ENCODE data around the gene ZNRF3. TPM values are rescaled to one million over a fixed set of nuclear protein-coding genes. Genes with fewer than 3 reads are reported as not detected.
A peak's percentile ranks its signal among the peaks of the same experiment; 100 is the strongest.

ZNRF3 gene
- total RNA-seq, 4 donors from 2014 or later, result 12.9 to 29.7 (median 21.9) TPM

GRCh38 chr22:28918550-28919271, 35.3 kb downstream of the ZNRF3 start:
- Histone ChIP-seq H3K4me3 (no peak overlapping the region), H3K27me3 (no peaks in the 10 kb centered on the region), H3K36me3 (no peaks in the 10 kb centered on the region), H3K4me1 (peaks cover 38 to 90% (median 75%) of the 10 kb centered on the region in 4 donors), H3K9me3 (no peaks in the 10 kb centered on the region), H3K27ac (replicated peaks in 1 of 4) (peak overlapping the region; percentile 73 to 82 (median 78))
- DNase-seq (ENCODE audit: extremely low spot score), result no peak
- TF ChIP-seq POLR2AphosphoS5 (IDR thresholded peaks at IDR 0.05) (no peak), EP300 (IDR thresholded peaks at IDR 0.05) (no peak), POLR2A (IDR thresholded peaks at IDR 0.05; ENCODE audit: low read depth) (no peak), CTCF (IDR thresholded peaks at IDR 0.05) (no peak)
- 53% methylated on average over 6 of the region's 6 CpGs for WGBS
- intact Hi-C loops (cut with DNase I), result no loop called here

- no peaks in the 10 kb centered on the region for H3K36me3 ChIP-seq
- H3K4me3 ChIP-seq, result no peak overlapping the region
- DNase-seq (ENCODE audit: extremely low spot score), result no peak
- H3K27me3 ChIP-seq, result no peaks in the 10 kb centered on the region
- TF ChIP-seq POLR2AphosphoS5 (IDR thresholded peaks at IDR 0.05) (no peak), CTCF (IDR thresholded peaks at IDR 0.05) (no peak), POLR2A (IDR thresholded peaks at IDR 0.05; ENCODE audit: low read depth) (no peak), EP300 (IDR thresholded peaks at IDR 0.05) (no peak)
- peak overlapping the region in 1 of 4 donors; percentile 15 for H3K27ac ChIP-seq (replicated peaks in 1 of 4)
- peaks cover 43 to 85% (median 70%) of the 10 kb centered on the region in 4 donors for H3K4me1 ChIP-seq
- intact Hi-C loops (cut with DNase I), result no loop called here
- no peaks in the 10 kb centered on the region for H3K9me3 ChIP-seq
- WGBS, result 83% methylated on average over 6 of the region's 7 CpGs
Observed at GRCh38 chr22:28920757-28921584, 37.6 kb downstream of the ZNRF3 start.

GRCh38 chr22:28921585-28921879, 38.2 kb downstream of the ZNRF3 start:
- Histone ChIP-seq H3K36me3 (no peaks in the 10 kb centered on the region), H3K27me3 (no peaks in the 10 kb centered on the region), H3K4me1 (peaks cover 38 to 79% (median 66%) of the 10 kb centered on the region in 4 donors), H3K9me3 (no peaks in the 10 kb centered on the region), H3K27ac (replicated peaks in 1 of 4) (no peak overlapping the region), H3K4me3 (no peak overlapping the region)
- intact Hi-C loops (cut with DNase I), result no loop called here
- 77% methylated on average over 1 of the region's 1 CpG for WGBS
- no peak for TF ChIP-seq EP300 (IDR thresholded peaks at IDR 0.05)
- TF ChIP-seq CTCF (IDR thresholded peaks at IDR 0.05), result no peak
- no peak for TF ChIP-seq POLR2A (IDR thresholded peaks at IDR 0.05; ENCODE audit: low read depth)
- TF ChIP-seq POLR2AphosphoS5 (IDR thresholded peaks at IDR 0.05), result no peak
- no peak for DNase-seq (ENCODE audit: extremely low spot score)

- no peaks in the 10 kb centered on the region for H3K27me3 ChIP-seq
- H3K4me1 ChIP-seq, result peaks cover 26 to 76% (median 62%) of the 10 kb centered on the region in 4 donors
- no peaks in the 10 kb centered on the region for H3K36me3 ChIP-seq
- intact Hi-C loops (cut with DNase I), result no loop called here
- no peak overlapping the region for H3K4me3 ChIP-seq
- TF ChIP-seq EP300 (IDR thresholded peaks at IDR 0.05) (no peak), CTCF (IDR thresholded peaks at IDR 0.05) (no peak), POLR2A (IDR thresholded peaks at IDR 0.05; ENCODE audit: low read depth) (no peak), POLR2AphosphoS5 (IDR thresholded peaks at IDR 0.05) (no peak)
- H3K27ac ChIP-seq (replicated peaks in 1 of 4), result no peak overlapping the region
- no peaks in the 10 kb centered on the region for H3K9me3 ChIP-seq
- 68% methylated on average over 8 of the region's 8 CpGs for WGBS
- DNase-seq (ENCODE audit: extremely low spot score), result no peak
Observed at GRCh38 chr22:28922540-28923244, 39.3 kb downstream of the ZNRF3 start.
